ENCODE measurements around the gene SPART.

- TF ChIP-seq CTCF (IDR thresholded peaks at IDR 0.05) (no peak), POLR2A (IDR thresholded peaks at IDR 0.05) (no peak), POLR2AphosphoS5 (IDR thresholded peaks at IDR 0.05) (no peak)
These were observed 23.3 kb upstream of the SPART start for GRCh38 chr13:36369268-36370107.
